Neural cell (in vitro differentiated cells): Measurements from ENCODE around the gene HCFC1. TPM values are rescaled to one million over a fixed set of nuclear protein-coding genes. Genes with fewer than 3 reads are reported as not detected.

Experiments
- H2AFZ ChIP-seq: fragments of 200-600, 300-800 bp; sonication (generic), shearing (Covaris generic); 2 replicates; pipeline ENCODE4 v1.6.0; 2014; ENCODE audit warnings: low read depth, mild to moderate bottlenecking, antibody characterized with exemption, low read length, moderate library complexity
- H3F3A ChIP-seq: fragments of 200-600 bp; shearing (Covaris generic); 2 replicates; pipeline ENCODE4 v1.6.1; 2016; ENCODE audit warnings: mild to moderate bottlenecking, moderate library complexity, mixed read lengths, antibody characterized with exemption, low read length; ENCODE audit not compliant: insufficient read depth, poor library complexity, severe bottlenecking
- H3K27ac ChIP-seq: fragments of 200-600, 300-800 bp; sonication (generic), shearing (Covaris generic); 2 replicates; pipeline ENCODE4 v1.5.1; 2014; ENCODE audit warnings: mild to moderate bottlenecking, low read length, moderate library complexity
- H3K27me3 ChIP-seq: fragments of 300-800, 200-600 bp; sonication (generic), shearing (Covaris generic); 2 replicates; pipeline ENCODE4 v1.6.0; 2014; ENCODE audit warnings: mild to moderate bottlenecking, low read depth, low read length, moderate library complexity; ENCODE audit not compliant: insufficient read depth
- H3K36me3 ChIP-seq: fragments of 300-800, 200-600 bp; sonication (generic), shearing (Covaris generic); 2 replicates; pipeline ENCODE4 v1.5.1; 2014; ENCODE audit warnings: mild to moderate bottlenecking, antibody characterized with exemption, low read length, moderate library complexity; ENCODE audit not compliant: insufficient read depth
- H3K4me2 ChIP-seq: fragments of 300-800, 200-600 bp; sonication (generic), shearing (Covaris generic); 2 replicates; pipeline ENCODE4 v1.6.0; 2014; ENCODE audit warnings: mild to moderate bottlenecking, low read length
- H3K4me3 ChIP-seq: fragments of 300-800, 200-600 bp; sonication (generic), shearing (Covaris generic); 2 replicates; pipeline ENCODE4 v1.5.1; 2014; ENCODE audit warnings: mild to moderate bottlenecking, low read length, moderate library complexity
- H3K79me2 ChIP-seq: fragments of 200-600 bp; shearing (Covaris generic); replicated peaks from 2 replicates; pipeline ENCODE4 v1.6.0; 2014; ENCODE audit warnings: mild to moderate bottlenecking, low read length, moderate library complexity; ENCODE audit not compliant: insufficient read depth
- H3K9ac ChIP-seq: fragments of 300-800, 200-600 bp; sonication (generic), shearing (Covaris generic); 2 replicates; pipeline ENCODE4 v1.6.1; 2016; ENCODE audit warnings: mild to moderate bottlenecking, low read length, mixed read lengths
- H3K9me2 ChIP-seq: fragments of 200-600 bp; shearing (Covaris generic); 2 replicates; pipeline ENCODE4 v1.6.1; 2016; ENCODE audit warnings: mild to moderate bottlenecking, low read length, mixed read lengths; ENCODE audit not compliant: insufficient read depth
- H3K9me3 ChIP-seq: fragments of 200-600, 300-800 bp; sonication (generic), shearing (Covaris generic); 2 replicates; pipeline ENCODE4 v1.6.1; 2016; ENCODE audit warnings: mild to moderate bottlenecking, mixed run types, low read length, moderate library complexity, mixed read lengths
- H4K20me1 ChIP-seq: fragments of 200-600 bp; shearing (Covaris generic); 2 replicates; pipeline ENCODE4 v1.6.1; 2016; ENCODE audit warnings: mild to moderate bottlenecking, mixed run types; ENCODE audit not compliant: insufficient read depth
- CTCF ChIP-seq: fragments of 450-650 bp; IDR thresholded peaks from 2 replicates; pipeline ENCODE4 v1.5.1; 2014; ENCODE audit warnings: antibody characterized with exemption, mild to moderate bottlenecking, moderate library complexity; ENCODE audit not compliant: poor library complexity, severe bottlenecking
- EP300 ChIP-seq: fragments of 450-650 bp; conservative IDR thresholded peaks from 2 replicates; pipeline ENCODE4 v1.6.1; 2014; ENCODE audit warnings: antibody characterized with exemption, mild to moderate bottlenecking, moderate library complexity; ENCODE audit not compliant: poor library complexity, severe bottlenecking
- EZH2 ChIP-seq: fragments of 200-600, 300-800 bp; shearing (Covaris generic), sonication (generic); IDR thresholded peaks from 2 replicates; pipeline ENCODE4 v1.6.1; 2014; ENCODE audit warnings: antibody characterized with exemption, low read length, borderline replicate concordance, mild to moderate bottlenecking; ENCODE audit not compliant: insufficient read depth, poor library complexity, severe bottlenecking
- MXI1 ChIP-seq: fragments of 450-650 bp; conservative IDR thresholded peaks from 2 replicates; pipeline ENCODE4 v1.6.1; 2014; ENCODE audit warnings: antibody characterized with exemption, mild to moderate bottlenecking; ENCODE audit not compliant: poor library complexity, severe bottlenecking
- POLR2AphosphoS5 ChIP-seq: IDR thresholded peaks from 2 replicates; pipeline ENCODE4 v1.6.1; 2012
- RAD21 ChIP-seq: fragments of 450-650 bp; conservative IDR thresholded peaks from 2 replicates; pipeline ENCODE4 v1.6.1; 2014; ENCODE audit warnings: antibody characterized with exemption, mild to moderate bottlenecking, moderate library complexity
- REST ChIP-seq: IDR thresholded peaks from 2 replicates; pipeline ENCODE4 v1.6.1; 2012; ENCODE audit warnings: borderline replicate concordance
- SMC3 ChIP-seq: fragments of 450-650 bp; conservative IDR thresholded peaks from 2 replicates; pipeline ENCODE4 v1.6.1; 2014; ENCODE audit warnings: antibody characterized with exemption, mild to moderate bottlenecking, moderate library complexity; ENCODE audit not compliant: poor library complexity
- TAF1 ChIP-seq: IDR thresholded peaks from 2 replicates; pipeline ENCODE4 v1.6.1; 2012; ENCODE audit warnings: low read depth
- polyA plus RNA-seq: library from polyadenylated mRNA; depleted of rRNA; stranded (reverse); fragments of >200 nt; gene quantifications from 2 replicates; pipeline ENCODE4 v1.2.3, GENCODE V29; 2014

The HCFC1 gene
- polyA plus RNA-seq, 1 donor from 2014 or later, result 7.3 TPM

DNA sequence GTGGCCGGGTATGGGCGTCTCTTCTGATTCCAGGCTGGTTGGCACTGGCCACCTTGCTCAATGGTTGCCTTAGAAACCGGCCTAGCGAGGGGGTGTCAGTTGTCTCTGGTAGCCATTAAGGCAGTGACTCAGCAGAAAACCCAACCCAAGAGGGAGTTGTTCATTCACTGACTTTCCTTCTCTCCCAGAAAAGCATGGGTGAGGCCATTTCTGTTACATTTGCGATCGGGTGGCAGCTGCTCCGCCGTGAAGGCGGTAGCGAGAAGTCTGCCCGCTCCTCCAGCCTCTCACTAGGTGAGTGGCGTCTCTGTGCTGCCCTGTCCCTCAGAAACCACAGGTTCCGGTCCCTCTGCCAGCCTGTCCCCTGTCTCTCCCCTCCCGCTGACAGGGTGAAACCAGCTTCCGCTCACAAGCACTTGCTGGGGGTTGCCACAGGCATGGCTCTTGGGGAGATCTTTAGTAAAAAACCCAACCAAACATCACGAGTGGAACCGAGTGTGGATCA lies 30.6 kb upstream of the HCFC1 start:
- Histone ChIP-seq H3K27me3 (no peaks in the 10 kb centered on the region), H3K79me2 (no peaks in the 10 kb centered on the region), H3K9ac (no peak overlapping the region), H3K27ac (no peak overlapping the region), H3K9me2 (no peaks in the 10 kb centered on the region), H2AFZ (no peak overlapping the region), H3K36me3 (no peaks in the 10 kb centered on the region), H3K4me3 (no peak overlapping the region), H3K4me2 (no peak overlapping the region), H4K20me1 (no peaks in the 10 kb centered on the region), H3K9me3 (no peaks in the 10 kb centered on the region), H3F3A (no peaks in the 10 kb centered on the region)
- no peak for TF ChIP-seq POLR2AphosphoS5
- no peak for TF ChIP-seq MXI1
- no peak for TF ChIP-seq EZH2
- TF ChIP-seq SMC3, result no peak
- no peak for TF ChIP-seq CTCF
- no peak for TF ChIP-seq TAF1
- no peak for TF ChIP-seq EP300
- no peak for TF ChIP-seq RAD21
- no peak for TF ChIP-seq REST

DNA sequence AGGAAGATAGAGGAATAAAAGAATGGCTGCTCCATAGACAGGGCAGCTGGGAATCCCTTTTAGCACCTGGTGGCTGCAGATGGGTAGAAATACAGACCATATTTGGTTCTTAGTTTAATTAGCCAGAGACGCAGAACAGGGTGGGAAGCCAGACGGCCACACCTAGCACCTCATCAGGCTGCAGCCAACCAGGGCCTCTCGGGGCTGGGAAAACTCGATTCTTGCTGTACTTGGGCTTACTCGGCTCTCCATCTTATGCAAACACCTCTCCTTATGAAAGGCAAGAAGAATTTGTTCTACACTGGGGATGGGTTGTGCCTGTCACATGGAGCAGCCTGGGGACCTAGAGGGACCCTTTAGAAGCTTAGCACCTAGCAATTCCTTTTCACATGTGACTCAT lies 28.4 kb upstream of the HCFC1 start:
- Histone ChIP-seq H2AFZ (no peak overlapping the region), H3K9me3 (no peaks in the 10 kb centered on the region), H3K79me2 (no peaks in the 10 kb centered on the region), H3K4me2 (no peak overlapping the region), H3K27me3 (no peaks in the 10 kb centered on the region), H3K27ac (no peak overlapping the region), H3K9ac (no peak overlapping the region), H3K4me3 (no peak overlapping the region), H3K9me2 (no peaks in the 10 kb centered on the region), H3K36me3 (no peaks in the 10 kb centered on the region), H4K20me1 (no peaks in the 10 kb centered on the region), H3F3A (no peaks in the 10 kb centered on the region)
- no peak for TF ChIP-seq EP300
